Epithelial cell of esophagus (primary cell): Measurements from ENCODE around the gene RREB1.
"Not testable (repeated sequence)": the region's sequence is repeated elsewhere in the genome, so short reads cannot be mapped to it uniquely, and the experiment has no call there.

Experiments used
- DNase-seq: peaks from one replicate; pipeline ENCODE4 v3.0.0; 2010; ENCODE audit warnings: low read depth
- H3K4me3 ChIP-seq: 2 replicates; pipeline ENCODE4 v1.5.1; 2011; ENCODE audit warnings: mild to moderate bottlenecking, low read length, control low read depth
- CTCF ChIP-seq: IDR thresholded peaks from 2 replicates; pipeline ENCODE4 v1.5.1; 2011; ENCODE audit warnings: low read depth, mild to moderate bottlenecking, low read length, control low read depth, inconsistent platforms; ENCODE audit not compliant: insufficient read depth; ENCODE audit errors: missing control alignments

Gene RREB1

GRCh38 chr6:7257521-7258230 lies 149.9 kb downstream of the RREB1 start:
- no peak for TF ChIP-seq CTCF
- no peak overlapping the region for H3K4me3 ChIP-seq
- no peak for DNase-seq

GRCh38 chr6:7258231-7258763 lies 150.5 kb downstream of the RREB1 start:
- no peak for TF ChIP-seq CTCF
- no peak for DNase-seq
- H3K4me3 ChIP-seq, result no peak overlapping the region

- peak overlapping the region; percentile 64 for H3K4me3 ChIP-seq
- TF ChIP-seq CTCF, result no peak
- no peak for DNase-seq
These were observed 152.7 kb downstream of the RREB1 start for GRCh38 chr6:7260291-7261031.

- no peak for TF ChIP-seq CTCF
- DNase-seq, result peak; percentile 90
- H3K4me3 ChIP-seq, result peak overlapping the region; percentile 64
These were observed 153.5 kb downstream of the RREB1 start for GRCh38 chr6:7261032-7261841.

- peak overlapping the region; percentile 64 for H3K4me3 ChIP-seq
- DNase-seq, result no peak
- TF ChIP-seq CTCF, result no peak
These were observed 154.2 kb downstream of the RREB1 start for GRCh38 chr6:7261852-7262461.

GRCh38 chr6:7262746-7263518 lies 155.2 kb downstream of the RREB1 start:
- H3K4me3 ChIP-seq, result no peak overlapping the region
- no peak for DNase-seq
- TF ChIP-seq CTCF, result no peak

- H3K4me3 ChIP-seq, DNase-seq: not testable (repeated sequence)
These were observed 155.7 kb downstream of the RREB1 start for GRCh38 chr6:7263519-7263805.
